GM23338 (cell line): ENCODE data around the gene PPP4R1.

Experiments
- CTCF ChIP-seq, 2 experiments: fragments of 200-600 bp in 1 of 2; sonication (generic) in 1 of 2; conservative IDR thresholded peaks; 2 replicates each; pipeline versions ENCODE4 v1.5.1 to v1.6.1; 2016 to 2017; ENCODE audit warnings: antibody characterized with exemption in 2 of 2, low read depth in 2 of 2, mild to moderate bottlenecking in 2 of 2, moderate library complexity in 1 of 2
- ZNF331 ChIP-seq: fragments of 250-450 bp; sonication (Bioruptor Pico); IDR thresholded peaks from 2 replicates; pipeline ENCODE4 v1.5.0; 2020; ENCODE audit warnings: low read depth, mild to moderate bottlenecking, moderate library complexity

GRCh38 chr18:9604348-9604747, 10.0 kb downstream of the PPP4R1 start:
- TF ChIP-seq CTCF (conservative IDR thresholded peaks at IDR 0.05; ENCODE audit: low read depth in 2 of 2) (no peak), ZNF331 (no peak)
